C4-2B (cell line): Measurements from ENCODE around the gene MPDZ.

Experiments used
- CTCF ChIP-seq: fragments of 450-650 bp; conservative IDR thresholded peaks from 2 replicates; pipeline ENCODE4 v1.5.1; 2017; ENCODE audit warnings: mild to moderate bottlenecking
- ZFX ChIP-seq: fragments of 450-650 bp; IDR thresholded peaks from 2 replicates; pipeline ENCODE4 v1.6.1; 2017

- TF ChIP-seq CTCF (no peak), ZFX (no peak)
Observed at GRCh38 chr9:13071921-13072320, 207.6 kb downstream of the MPDZ start.
